Trophoblast cell (in vitro differentiated cells and primary cell): ENCODE measurements around the gene LRBA.

Experiments
- DNase-seq, 2 donors: peaks; one replicate each; pipeline ENCODE4 v3.0.0-alpha.2; 2016
- H2AFZ ChIP-seq: 2 replicates; pipeline ENCODE4 v1.6.1; 2013; ENCODE audit warnings: low read length, moderate library complexity, mild to moderate bottlenecking; ENCODE audit not compliant: insufficient read depth, poor library complexity
- H2AK5ac ChIP-seq: 2 replicates; pipeline ENCODE4 v1.6.1; 2013; ENCODE audit warnings: mild to moderate bottlenecking, low read length
- H2BK120ac ChIP-seq: 2 replicates; pipeline ENCODE4 v1.6.1; 2013; ENCODE audit warnings: low read length, mild to moderate bottlenecking, moderate library complexity; ENCODE audit not compliant: insufficient read depth, poor library complexity
- H2BK12ac ChIP-seq: 2 replicates; pipeline ENCODE4 v1.6.1; 2013; ENCODE audit warnings: mild to moderate bottlenecking, low read length, moderate library complexity
- H2BK5ac ChIP-seq: 2 replicates; pipeline ENCODE4 v1.6.1; 2013; ENCODE audit warnings: low read length, low read depth, moderate library complexity, mild to moderate bottlenecking; ENCODE audit not compliant: poor library complexity
- H3K14ac ChIP-seq: 2 replicates; pipeline ENCODE4 v1.6.1; 2013; ENCODE audit warnings: mild to moderate bottlenecking, low read length
- H3K18ac ChIP-seq: 2 replicates; pipeline ENCODE4 v1.6.1; 2013; ENCODE audit warnings: mild to moderate bottlenecking, low read length
- H3K23ac ChIP-seq: 2 replicates; pipeline ENCODE4 v1.6.1; 2013; ENCODE audit warnings: low read length
- H3K27ac ChIP-seq: 2 replicates; pipeline ENCODE4 v1.5.1; 2013; ENCODE audit warnings: low read depth, mild to moderate bottlenecking, inconsistent platforms, low read length, moderate library complexity
- H3K27me3 ChIP-seq: 2 replicates; pipeline ENCODE4 v1.6.1; 2013; ENCODE audit warnings: inconsistent platforms, mild to moderate bottlenecking, low read length, moderate library complexity; ENCODE audit not compliant: insufficient read depth
- H3K36me3 ChIP-seq, 2 experiments: 1 replicate in 1 of 2; 2 replicates in 1 of 2; pipeline ENCODE4 v1.6.1; 2013; ENCODE audit warnings: low read length in 2 of 2, mild to moderate bottlenecking in 2 of 2, moderate library complexity in 1 of 2; ENCODE audit not compliant: insufficient read depth in 2 of 2, control insufficient read depth in 1 of 2
- H3K4ac ChIP-seq: 2 replicates; pipeline ENCODE4 v1.6.1; 2013; ENCODE audit warnings: low read depth, mild to moderate bottlenecking, low read length, moderate library complexity
- H3K4me1 ChIP-seq, 2 experiments: 1 replicate in 1 of 2; 2 replicates in 1 of 2; pipeline ENCODE4 v1.6.1; 2013; ENCODE audit warnings: low read length in 2 of 2, mild to moderate bottlenecking in 2 of 2, moderate library complexity in 1 of 2; ENCODE audit not compliant: insufficient read depth in 2 of 2, control insufficient read depth in 1 of 2
- H3K4me2 ChIP-seq: 2 replicates; pipeline ENCODE4 v1.6.1; 2013; ENCODE audit warnings: inconsistent platforms, mild to moderate bottlenecking, low read length, moderate library complexity
- H3K4me3 ChIP-seq: 2 replicates; pipeline ENCODE4 v1.5.1; 2013; ENCODE audit warnings: mild to moderate bottlenecking, low read depth, low read length, inconsistent platforms
- H3K79me1 ChIP-seq: one replicate; pipeline ENCODE4 v1.6.1; 2013; ENCODE audit warnings: low read length
- H3K79me2 ChIP-seq: 2 replicates; pipeline ENCODE4 v1.6.1; 2013; ENCODE audit warnings: low read length, mild to moderate bottlenecking; ENCODE audit not compliant: control insufficient read depth, insufficient read depth, poor library complexity
- H3K9ac ChIP-seq: 2 replicates; pipeline ENCODE4 v1.6.1; 2013; ENCODE audit warnings: mild to moderate bottlenecking, low read length
- H3K9me3 ChIP-seq: 2 replicates; pipeline ENCODE4 v1.6.1; 2013; ENCODE audit warnings: low read depth, mild to moderate bottlenecking, control low read depth, inconsistent platforms, low read length; ENCODE audit not compliant: insufficient read depth
- H4K12ac ChIP-seq: 2 replicates; pipeline ENCODE4 v1.6.1; 2013; ENCODE audit warnings: low read depth, mild to moderate bottlenecking, low read length, moderate library complexity
- H4K8ac ChIP-seq: 2 replicates; pipeline ENCODE4 v1.6.1; 2013; ENCODE audit warnings: low read depth, mild to moderate bottlenecking, low read length, moderate library complexity
- H4K91ac ChIP-seq: one replicate; pipeline ENCODE4 v1.6.1; 2013; ENCODE audit warnings: low read depth, mild to moderate bottlenecking, low read length, moderate library complexity
- WGBS: extraction: QIAGEN DNeasy Blood & Tissue Kit; methylation state at CpG from one replicate; pipeline ENCODE4 v1.1.7; 2013; ENCODE audit warnings: missing lambda C conversion rate; ENCODE audit not compliant: insufficient read length, insufficient coverage; ENCODE audit errors: extremely low coverage; 5-methylcytosine and 5-hydroxymethylcytosine counted together

Gene LRBA

GRCh38 chr4:150647008-150647407 is 368.1 kb downstream of the LRBA start:
- no peaks in the 10 kb centered on the region for H3K79me2 ChIP-seq
- H3K4me1 ChIP-seq, result no peaks in the 10 kb centered on the region
- no peak overlapping the region for H4K8ac ChIP-seq
- H2AK5ac ChIP-seq, result no peak overlapping the region
- H3K36me3 ChIP-seq, result no peaks in the 10 kb centered on the region
- no peak overlapping the region for H3K9ac ChIP-seq
- DNase-seq, result no peak
- H2AFZ ChIP-seq, result no peak overlapping the region
- no peak overlapping the region for H3K18ac ChIP-seq
- H3K4me3 ChIP-seq, result no peak overlapping the region
- H3K4me2 ChIP-seq, result no peak overlapping the region
- no peak overlapping the region for H3K23ac ChIP-seq
- H4K91ac ChIP-seq, result no peak overlapping the region
- no peaks in the 10 kb centered on the region for H3K27me3 ChIP-seq
- H3K27ac ChIP-seq, result no peak overlapping the region
- no peaks in the 10 kb centered on the region for H3K79me1 ChIP-seq
- no peak overlapping the region for H3K4ac ChIP-seq
- WGBS, result no CpG with 5 or more reads among the region's 1 CpG
- H4K12ac ChIP-seq, result no peak overlapping the region
- H2BK12ac ChIP-seq, result no peak overlapping the region
- H2BK5ac ChIP-seq, result no peak overlapping the region
- H3K9me3 ChIP-seq, result no peaks in the 10 kb centered on the region
- H2BK120ac ChIP-seq, result no peak overlapping the region
- H3K14ac ChIP-seq, result no peak overlapping the region

GRCh38 chr4:150641612-150642011 is 373.5 kb downstream of the LRBA start:
- no peak overlapping the region for H3K23ac ChIP-seq
- H2BK120ac ChIP-seq, result no peak overlapping the region
- H3K9me3 ChIP-seq, result no peaks in the 10 kb centered on the region
- H3K14ac ChIP-seq, result no peak overlapping the region
- H3K36me3 ChIP-seq, result no peaks in the 10 kb centered on the region
- no peaks in the 10 kb centered on the region for H3K27me3 ChIP-seq
- no peaks in the 10 kb centered on the region for H3K4me1 ChIP-seq
- no peak overlapping the region for H2BK5ac ChIP-seq
- H2BK12ac ChIP-seq, result no peak overlapping the region
- no peak overlapping the region for H4K12ac ChIP-seq
- H3K18ac ChIP-seq, result no peak overlapping the region
- no peak overlapping the region for H3K27ac ChIP-seq
- H3K79me2 ChIP-seq, result no peaks in the 10 kb centered on the region
- no peak overlapping the region for H4K8ac ChIP-seq
- no peak overlapping the region for H2AK5ac ChIP-seq
- no peak overlapping the region for H3K9ac ChIP-seq
- H3K4me3 ChIP-seq, result no peak overlapping the region
- H2AFZ ChIP-seq, result no peak overlapping the region
- no peak overlapping the region for H4K91ac ChIP-seq
- no peak overlapping the region for H3K4ac ChIP-seq
- no peaks in the 10 kb centered on the region for H3K79me1 ChIP-seq
- no peak for DNase-seq
- H3K4me2 ChIP-seq, result no peak overlapping the region

DNA sequence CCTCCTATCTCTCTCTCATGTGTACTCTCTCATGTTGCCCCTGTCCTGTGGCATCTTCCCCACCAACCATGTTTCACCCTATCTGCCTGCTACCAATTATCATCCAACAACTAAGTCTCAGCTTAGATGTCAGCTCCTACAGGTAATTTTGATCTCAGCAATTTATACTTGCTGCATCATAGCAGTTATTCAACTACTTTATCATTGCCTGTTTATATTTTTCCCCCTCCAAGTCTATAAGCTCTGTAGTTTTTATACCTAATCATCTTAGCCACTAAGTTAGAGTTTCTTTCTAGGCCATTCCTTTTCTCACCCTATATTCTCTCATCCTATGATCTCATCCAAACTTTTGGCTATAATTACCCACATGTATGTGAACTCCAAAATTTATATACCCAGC is 382.4 kb downstream of the LRBA start:
- H3K27me3 ChIP-seq, result no peaks in the 10 kb centered on the region
- no peak overlapping the region for H3K27ac ChIP-seq
- no peak overlapping the region for H3K18ac ChIP-seq

GRCh38 chr4:150628073-150628472 is 387.0 kb downstream of the LRBA start:
- WGBS, result no CpG with 5 or more reads among the region's 2 CpGs
- Histone ChIP-seq H3K23ac (no peak overlapping the region), H2BK5ac (no peak overlapping the region), H3K36me3 (no peaks in the 10 kb centered on the region), H3K9me3 (no peaks in the 10 kb centered on the region), H3K4me1 (no peaks in the 10 kb centered on the region), H4K8ac (no peak overlapping the region), H3K14ac (no peak overlapping the region), H3K4ac (no peak overlapping the region), H2AFZ (no peak overlapping the region), H4K12ac (no peak overlapping the region), H2BK120ac (no peak overlapping the region), H4K91ac (no peak overlapping the region), H3K27me3 (no peaks in the 10 kb centered on the region), H2BK12ac (no peak overlapping the region), H3K27ac (no peak overlapping the region), H3K4me3 (no peak overlapping the region), H3K18ac (no peak overlapping the region), H3K9ac (no peak overlapping the region), H2AK5ac (no peak overlapping the region), H3K4me2 (no peak overlapping the region), H3K79me2 (no peaks in the 10 kb centered on the region), H3K79me1 (no peaks in the 10 kb centered on the region)
- DNase-seq, result no peak

More for the DNA sequence above, 382.4 kb downstream of the LRBA start:
- Histone ChIP-seq H2BK120ac (no peak overlapping the region), H3K4me3 (no peak overlapping the region), H4K12ac (no peak overlapping the region), H3K36me3 (no peaks in the 10 kb centered on the region), H2BK5ac (no peak overlapping the region), H4K8ac (no peak overlapping the region), H4K91ac (no peak overlapping the region), H3K79me2 (no peaks in the 10 kb centered on the region), H3K9ac (no peak overlapping the region), H3K23ac (no peak overlapping the region), H3K14ac (no peak overlapping the region), H3K4me2 (no peak overlapping the region), H2AFZ (no peak overlapping the region), H3K79me1 (no peaks in the 10 kb centered on the region), H3K9me3 (no peaks in the 10 kb centered on the region), H2BK12ac (no peak overlapping the region), H2AK5ac (no peak overlapping the region), H3K4me1 (no peaks in the 10 kb centered on the region), H3K4ac (no peak overlapping the region)
- no peak for DNase-seq

- WGBS, result no CpG with 5 or more reads among the region's 2 CpGs
- DNase-seq, result no peak
- no peaks in the 10 kb centered on the region for H3K79me2 ChIP-seq
- H3K9me3 ChIP-seq, result no peaks in the 10 kb centered on the region
- H4K12ac ChIP-seq, result no peak overlapping the region
- H3K4me2 ChIP-seq, result no peak overlapping the region
- H2BK120ac ChIP-seq, result no peak overlapping the region
- no peak overlapping the region for H3K18ac ChIP-seq
- no peaks in the 10 kb centered on the region for H3K27me3 ChIP-seq
- no peak overlapping the region for H3K27ac ChIP-seq
- no peaks in the 10 kb centered on the region for H3K79me1 ChIP-seq
- H2BK12ac ChIP-seq, result no peak overlapping the region
- H4K91ac ChIP-seq, result no peak overlapping the region
- H3K14ac ChIP-seq, result no peak overlapping the region
- no peak overlapping the region for H2AFZ ChIP-seq
- H3K36me3 ChIP-seq, result no peaks in the 10 kb centered on the region
- no peak overlapping the region for H2BK5ac ChIP-seq
- no peak overlapping the region for H3K4ac ChIP-seq
- H2AK5ac ChIP-seq, result no peak overlapping the region
- no peak overlapping the region for H4K8ac ChIP-seq
- no peaks in the 10 kb centered on the region for H3K4me1 ChIP-seq
- no peak overlapping the region for H3K4me3 ChIP-seq
- no peak overlapping the region for H3K23ac ChIP-seq
- no peak overlapping the region for H3K9ac ChIP-seq
These were observed 390.1 kb downstream of the LRBA start for GRCh38 chr4:150625033-150625432.
